Duodenal mucosa (tissue), 2 donors: ENCODE results near the gene RFX1.
"Not testable (repeated sequence)": the region's sequence is repeated elsewhere in the genome, so short reads cannot be mapped to it uniquely, and the experiment has no call there.

Experiments used
- H3K27ac ChIP-seq: one replicate; pipeline ENCODE4 v1.7.0; 2013; ENCODE audit warnings: low read depth, low read length
- H3K27me3 ChIP-seq, 2 donors: one replicate each; pipeline ENCODE4 v1.7.0; 2013; ENCODE audit warnings: low read length in 2 of 2, control low read depth in 1 of 2; ENCODE audit not compliant: insufficient read depth in 2 of 2, control insufficient read depth in 1 of 2
- H3K36me3 ChIP-seq, 2 donors: one replicate each; pipeline ENCODE4 v1.7.0; 2013; ENCODE audit warnings: low read length in 2 of 2, control low read depth in 1 of 2; ENCODE audit not compliant: insufficient read depth in 2 of 2, control insufficient read depth in 1 of 2
- H3K4me1 ChIP-seq, 2 donors: one replicate each; pipeline ENCODE4 v1.7.0; 2013; ENCODE audit warnings: low read length in 2 of 2, control low read depth in 1 of 2; ENCODE audit not compliant: insufficient read depth in 2 of 2, control insufficient read depth in 1 of 2
- H3K4me3 ChIP-seq, 2 donors: one replicate each; pipeline ENCODE4 v1.7.0; 2013; ENCODE audit warnings: low read length in 2 of 2, low read depth in 1 of 2
- H3K9ac ChIP-seq, 2 donors: one replicate each; pipeline ENCODE4 v1.7.0; 2013; ENCODE audit warnings: low read length in 2 of 2, low read depth in 1 of 2
- H3K9me3 ChIP-seq, 2 donors: one replicate each; pipeline ENCODE4 v1.7.0; 2013; ENCODE audit warnings: low read length in 2 of 2, control low read depth in 1 of 2; ENCODE audit not compliant: control insufficient read depth in 1 of 2

Gene RFX1

GRCh38 chr19:14048443-14049153 lies 42.5 kb upstream of the RFX1 start:
- no peak overlapping the region for H3K27ac ChIP-seq
- no peaks in the 10 kb centered on the region for H3K27me3 ChIP-seq
- no peaks in the 10 kb centered on the region for H3K4me1 ChIP-seq
- peaks cover 0 to 11% of the 10 kb centered on the region in 2 donors for H3K36me3 ChIP-seq
- H3K4me3 ChIP-seq = no peak overlapping the region
- no peak overlapping the region for H3K9ac ChIP-seq
- H3K9me3 ChIP-seq = no peaks in the 10 kb centered on the region

- H3K9me3 ChIP-seq, H3K4me3 ChIP-seq, H3K27me3 ChIP-seq, H3K27ac ChIP-seq, H3K9ac ChIP-seq, H3K4me1 ChIP-seq: not testable (repeated sequence)
- peaks cover 0 to 11% of the 10 kb centered on the region in 2 donors for H3K36me3 ChIP-seq
Measured at GRCh38 chr19:14047866-14048265, 41.7 kb upstream of the RFX1 start.

DNA sequence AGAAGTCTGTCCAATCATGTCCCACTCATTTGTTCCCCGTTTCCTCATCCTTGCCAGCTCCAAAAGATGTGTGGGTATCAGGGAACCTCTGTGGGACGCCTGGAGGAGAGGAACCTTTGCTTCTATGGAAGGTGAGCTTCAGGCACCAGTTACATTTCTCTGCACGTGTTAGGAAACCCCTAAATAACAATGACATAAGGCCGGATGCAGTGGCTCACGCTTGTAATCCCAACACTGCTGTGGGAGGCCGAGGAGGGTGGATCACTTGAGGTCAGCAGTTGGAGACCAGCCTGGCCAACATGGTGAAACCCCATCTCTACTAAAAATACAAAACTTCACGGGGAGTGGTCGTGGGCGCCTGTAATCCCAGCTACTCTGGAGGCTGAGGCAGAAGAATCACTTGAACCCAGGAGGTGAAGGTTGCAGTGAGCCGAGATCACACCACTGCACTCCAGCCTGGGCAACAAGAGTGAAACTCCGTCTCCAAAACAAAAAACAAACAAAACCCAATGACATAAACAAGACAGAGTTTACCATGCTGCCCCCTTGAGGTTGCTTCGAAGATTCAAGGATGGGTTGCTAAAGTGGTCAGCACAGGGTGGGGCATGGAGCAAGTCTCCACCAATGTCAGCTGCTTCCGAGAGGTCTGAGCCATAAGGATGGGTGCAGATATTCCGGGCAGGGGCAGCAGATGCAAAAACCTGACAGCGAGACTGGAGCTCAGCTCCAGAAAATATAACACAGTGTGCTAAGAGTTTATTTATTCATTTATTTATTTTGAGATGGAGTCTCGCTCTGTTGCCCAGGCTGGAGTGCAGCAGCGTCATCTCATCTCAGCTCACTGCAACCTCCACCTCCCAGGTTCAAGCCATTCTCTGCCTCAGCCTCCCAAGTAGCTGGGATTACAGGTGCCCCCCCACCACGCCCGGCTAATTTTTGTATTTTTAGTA lies 36.8 kb upstream of the RFX1 start:
- H3K27ac ChIP-seq, H3K36me3 ChIP-seq, H3K9me3 ChIP-seq, H3K4me1 ChIP-seq, H3K9ac ChIP-seq, H3K27me3 ChIP-seq, H3K4me3 ChIP-seq: not testable (repeated sequence)

- Histone ChIP-seq H3K9me3 (no peaks in the 10 kb centered on the region), H3K4me3 (no peak overlapping the region), H3K27ac (no peak overlapping the region), H3K27me3 (no peaks in the 10 kb centered on the region), H3K9ac (no peak overlapping the region), H3K4me1 (peaks cover 0 to 9% of the 10 kb centered on the region in 2 donors), H3K36me3 (no peaks in the 10 kb centered on the region)
Measured at GRCh38 chr19:14039181-14039580, 33.1 kb upstream of the RFX1 start.

GRCh38 chr19:14035706-14036105 lies 29.6 kb upstream of the RFX1 start:
- no peaks in the 10 kb centered on the region for H3K9me3 ChIP-seq
- no peak overlapping the region for H3K9ac ChIP-seq
- no peaks in the 10 kb centered on the region for H3K27me3 ChIP-seq
- H3K4me3 ChIP-seq = no peak overlapping the region
- no peak overlapping the region for H3K27ac ChIP-seq
- H3K36me3 ChIP-seq = no peaks in the 10 kb centered on the region
- no peaks in the 10 kb centered on the region for H3K4me1 ChIP-seq

- not testable (repeated sequence) for H3K27ac ChIP-seq, H3K4me3 ChIP-seq, H3K36me3 ChIP-seq, H3K9ac ChIP-seq, H3K27me3 ChIP-seq, H3K4me1 ChIP-seq, H3K9me3 ChIP-seq
Measured at GRCh38 chr19:14035159-14035558, 29.0 kb upstream of the RFX1 start.

GRCh38 chr19:14033946-14034345 lies 27.8 kb upstream of the RFX1 start:
- Histone ChIP-seq H3K9me3 (no peaks in the 10 kb centered on the region), H3K4me3 (no peak overlapping the region)

DNA sequence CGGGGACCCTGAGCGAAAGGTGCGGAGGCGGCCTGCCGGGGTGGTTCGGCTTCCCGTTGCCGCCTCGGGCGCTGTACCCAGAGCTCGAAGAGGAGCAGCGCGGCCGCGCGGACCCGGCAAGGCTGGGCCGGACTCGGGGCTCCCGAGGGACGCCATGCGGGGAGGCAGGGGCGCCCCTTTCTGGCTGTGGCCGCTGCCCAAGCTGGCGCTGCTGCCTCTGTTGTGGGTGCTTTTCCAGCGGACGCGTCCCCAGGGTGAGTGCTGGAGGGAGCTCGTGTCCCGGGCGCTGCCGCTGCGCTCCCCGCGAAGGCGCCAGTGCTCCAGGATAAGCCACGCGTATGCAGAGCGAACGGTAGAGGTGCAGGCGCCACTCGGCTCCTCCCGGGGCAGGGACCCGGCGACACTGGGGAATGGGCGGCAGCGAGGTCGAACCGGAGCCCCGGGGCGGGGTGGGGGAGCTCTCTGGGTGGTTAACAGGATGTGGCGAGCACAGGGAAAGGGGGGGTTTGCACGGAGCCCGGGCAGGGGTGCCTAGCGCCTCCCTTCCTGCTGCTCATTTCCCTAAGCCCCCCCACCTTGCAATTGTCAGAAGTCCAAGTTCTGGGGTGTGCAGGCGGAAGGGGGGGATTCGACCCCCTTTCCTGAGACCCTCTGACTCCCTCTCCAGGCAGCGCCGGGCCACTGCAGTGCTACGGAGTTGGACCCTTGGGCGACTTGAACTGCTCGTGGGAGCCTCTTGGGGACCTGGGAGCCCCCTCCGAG lies 25.8 kb upstream of the RFX1 start, which contains the start of gene IL27RA:
TSS of gene IL27RA (plus strand) at position 44 of the 762 bp plus-strand sequence. CDS start at position 155, 111 bp downstream.
- H3K4me1 ChIP-seq = no peaks in the 10 kb centered on the region
- peak within 1 kb of the TSS; percentile 67 to 78 for H3K9ac ChIP-seq
- H3K9me3 ChIP-seq = no peaks in the 10 kb centered on the region
- peak within 1 kb of the TSS; percentile 74 to 81 for H3K4me3 ChIP-seq
- no peaks in the 10 kb centered on the region for H3K36me3 ChIP-seq
- no peaks in the 10 kb centered on the region for H3K27me3 ChIP-seq
- H3K27ac ChIP-seq = peak within 1 kb of the TSS; percentile 73

More at GRCh38 chr19:14033946-14034345, 27.8 kb upstream of the RFX1 start:
- Histone ChIP-seq H3K36me3 (no peaks in the 10 kb centered on the region), H3K27me3 (no peaks in the 10 kb centered on the region), H3K4me1 (no peaks in the 10 kb centered on the region), H3K27ac (no peak overlapping the region), H3K9ac (no peak overlapping the region)

- Histone ChIP-seq H3K27ac (no peak overlapping the region), H3K4me3 (peak overlapping the region; percentile 74 to 81), H3K4me1 (no peaks in the 10 kb centered on the region), H3K9ac (peak overlapping the region; percentile 67 to 78), H3K27me3 (no peaks in the 10 kb centered on the region), H3K9me3 (no peaks in the 10 kb centered on the region), H3K36me3 (no peaks in the 10 kb centered on the region)
Measured at GRCh38 chr19:14030997-14031718, 25.0 kb upstream of the RFX1 start.
